ENCODE data around the gene IL4R.
"Not testable (repeated sequence)": the region's sequence is repeated elsewhere in the genome, so short reads cannot be mapped to it uniquely, and the experiment has no call there.

Gene IL4R

DNA sequence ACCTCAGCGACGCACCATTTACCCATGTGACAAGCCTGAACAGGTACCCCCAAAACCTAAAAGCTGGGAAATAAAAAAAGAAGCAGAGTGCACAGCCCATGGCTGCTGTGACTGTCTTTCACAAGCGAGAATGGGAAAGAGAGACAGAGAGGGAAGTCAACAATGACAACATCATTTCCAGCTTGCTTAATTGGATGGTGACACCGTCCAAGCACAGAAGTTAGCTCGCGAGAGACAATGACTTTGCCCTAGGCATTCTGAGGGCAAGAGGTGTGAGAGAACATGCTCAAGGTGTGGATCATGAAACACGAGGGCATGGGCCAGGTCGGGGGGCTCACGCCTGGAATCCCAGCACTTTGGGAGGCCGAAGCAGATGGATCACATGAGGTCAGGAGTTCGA, 25.9 kb upstream of the IL4R start:
- DNase-seq (ENCODE audit: low read depth in 2 of 2, low spot score in 1 of 2), result no peak

DNA sequence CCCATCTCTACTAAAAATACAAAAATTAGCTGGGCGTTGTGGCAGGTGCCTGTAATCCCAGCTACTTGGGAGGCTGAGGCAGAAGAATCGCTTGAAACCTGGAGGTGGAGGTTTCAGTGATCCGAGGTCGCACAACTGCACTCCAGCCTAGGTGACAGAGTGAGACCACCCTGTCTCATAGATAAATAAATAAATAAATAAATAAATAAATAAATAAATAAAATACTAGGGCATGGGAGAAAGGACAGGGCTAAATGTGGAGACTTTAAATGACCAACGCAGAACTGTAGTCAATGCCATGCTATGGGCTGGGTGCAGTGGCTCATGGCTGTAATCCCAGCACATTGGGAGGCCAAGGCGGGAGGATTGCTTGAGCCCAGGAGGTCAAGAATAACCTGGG, 25.5 kb upstream of the IL4R start:
- DNase-seq (ENCODE audit: low read depth in 2 of 2, low spot score in 1 of 2), result not testable (repeated sequence)

GRCh38 chr16:27289669-27290068, 24.1 kb upstream of the IL4R start:
- DNase-seq (ENCODE audit: low read depth in 2 of 2, low spot score in 1 of 2), result no peak

DNA sequence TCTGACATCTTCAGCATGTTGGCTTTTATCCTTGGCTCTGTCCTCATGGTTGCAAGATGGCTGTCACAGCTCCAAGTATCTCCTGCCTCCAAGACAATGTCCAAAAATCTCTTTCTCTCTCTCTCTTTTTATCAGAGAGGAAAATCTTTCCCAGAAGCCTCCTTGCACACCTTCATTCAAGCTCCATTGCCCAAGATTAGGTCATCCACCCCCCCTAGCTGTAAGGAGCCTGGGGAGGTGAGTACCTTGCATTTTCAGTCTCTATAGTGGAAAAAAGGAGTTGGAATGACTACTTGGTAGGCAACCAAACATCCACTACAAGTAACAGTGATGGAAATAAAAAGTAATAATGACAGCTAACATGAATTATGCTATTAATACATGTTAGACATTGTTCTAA, 23.2 kb upstream of the IL4R start:
- DNase-seq (ENCODE audit: low read depth in 2 of 2, low spot score in 1 of 2), result no peak

DNA sequence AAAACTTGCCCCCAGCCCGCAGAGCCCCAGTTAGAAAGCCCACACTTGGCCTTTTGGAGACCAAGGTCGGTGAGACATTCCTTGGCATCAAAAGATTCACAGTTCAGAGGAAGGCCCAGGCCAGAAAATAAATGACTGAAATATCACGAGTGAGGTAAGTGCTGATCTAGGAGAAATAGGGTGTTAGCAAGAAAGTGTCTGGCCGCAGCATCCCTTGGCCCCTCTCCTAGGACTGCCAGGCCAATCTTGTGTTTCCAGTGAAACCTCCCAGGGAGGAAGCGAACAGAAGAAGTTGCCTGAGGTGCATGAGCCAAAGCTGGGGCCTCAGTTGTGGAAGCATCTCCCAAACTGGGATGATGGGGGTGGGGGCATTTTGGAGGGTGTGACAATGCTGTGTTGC, 22.7 kb upstream of the IL4R start:
- DNase-seq (ENCODE audit: low read depth in 2 of 2, low spot score in 1 of 2), result no peak

DNA sequence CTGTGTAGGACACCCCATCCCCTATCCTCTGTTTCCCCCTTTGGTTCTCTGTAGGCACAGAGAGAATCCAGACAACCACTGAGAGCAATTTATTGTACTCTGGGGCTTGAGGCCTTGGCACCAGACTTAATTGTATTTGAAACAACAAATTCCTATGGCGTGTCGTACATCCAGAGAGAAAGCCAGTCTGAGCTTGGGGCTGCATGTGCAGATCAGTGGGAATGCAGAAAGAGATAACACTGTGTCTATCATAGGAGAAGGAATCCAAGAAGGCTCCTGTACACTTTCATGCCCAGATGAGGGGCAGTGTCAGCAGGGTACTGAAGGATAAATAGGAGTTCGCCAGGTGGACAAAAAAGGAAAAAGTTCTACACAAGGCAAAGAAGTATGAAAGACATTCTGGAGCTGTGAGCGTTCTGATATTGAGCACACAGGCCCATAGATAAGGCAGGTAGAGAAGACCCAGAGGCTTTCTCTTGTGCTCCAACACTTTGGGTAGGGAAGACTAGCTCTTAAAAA, 22.0 kb upstream of the IL4R start:
- DNase-seq (ENCODE audit: low read depth in 2 of 2, low spot score in 1 of 2), result no peak

DNA sequence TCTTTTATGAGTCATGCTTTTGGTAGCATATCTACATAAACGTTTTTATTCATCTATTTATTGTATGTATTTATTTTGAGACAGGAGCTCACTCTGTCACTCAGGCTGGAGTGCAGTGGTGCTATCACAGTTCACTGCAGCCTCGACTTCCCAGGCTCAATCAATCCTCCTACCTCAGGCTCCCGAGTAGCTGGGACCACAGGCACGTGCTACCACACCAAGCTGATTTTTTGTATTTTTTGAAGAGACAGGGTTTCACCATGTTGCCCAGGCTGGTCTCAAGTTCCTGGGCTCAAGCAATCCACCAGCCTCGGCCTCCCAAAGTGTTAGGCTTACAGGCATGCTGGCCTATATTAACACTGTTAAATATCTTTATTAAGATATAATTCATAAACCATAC, 20.4 kb upstream of the IL4R start:
- DNase-seq (ENCODE audit: low read depth in 2 of 2, low spot score in 1 of 2), result no peak

- no peak for DNase-seq (ENCODE audit: low read depth in 2 of 2, low spot score in 1 of 2)
Observed at GRCh38 chr16:27298132-27298531, 15.6 kb upstream of the IL4R start.

GRCh38 chr16:27301236-27301861, 12.4 kb upstream of the IL4R start:
- DNase-seq (ENCODE audit: low read depth in 2 of 2, low spot score in 1 of 2), result no peak

DNA sequence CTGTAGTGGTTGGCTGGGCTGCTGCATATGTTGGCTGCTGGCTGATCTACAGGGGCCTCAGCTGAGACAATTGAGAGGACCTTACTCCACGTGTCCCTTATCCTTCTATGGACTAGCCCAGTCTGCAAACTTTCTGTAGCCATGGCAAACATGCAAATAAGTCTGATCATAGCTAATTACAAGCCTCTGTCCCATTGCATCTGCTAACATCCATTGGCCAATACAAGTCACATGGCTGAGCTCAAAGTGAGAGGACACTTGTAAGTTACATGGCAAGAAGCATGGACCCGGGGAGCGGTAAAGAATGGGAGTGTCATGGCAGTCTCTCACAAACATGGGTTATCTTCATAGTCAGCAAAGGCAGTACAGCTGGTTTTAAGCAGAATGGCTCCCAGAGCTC, 11.6 kb upstream of the IL4R start:
- DNase-seq (ENCODE audit: low read depth in 2 of 2, low spot score in 1 of 2), result no peak

DNA sequence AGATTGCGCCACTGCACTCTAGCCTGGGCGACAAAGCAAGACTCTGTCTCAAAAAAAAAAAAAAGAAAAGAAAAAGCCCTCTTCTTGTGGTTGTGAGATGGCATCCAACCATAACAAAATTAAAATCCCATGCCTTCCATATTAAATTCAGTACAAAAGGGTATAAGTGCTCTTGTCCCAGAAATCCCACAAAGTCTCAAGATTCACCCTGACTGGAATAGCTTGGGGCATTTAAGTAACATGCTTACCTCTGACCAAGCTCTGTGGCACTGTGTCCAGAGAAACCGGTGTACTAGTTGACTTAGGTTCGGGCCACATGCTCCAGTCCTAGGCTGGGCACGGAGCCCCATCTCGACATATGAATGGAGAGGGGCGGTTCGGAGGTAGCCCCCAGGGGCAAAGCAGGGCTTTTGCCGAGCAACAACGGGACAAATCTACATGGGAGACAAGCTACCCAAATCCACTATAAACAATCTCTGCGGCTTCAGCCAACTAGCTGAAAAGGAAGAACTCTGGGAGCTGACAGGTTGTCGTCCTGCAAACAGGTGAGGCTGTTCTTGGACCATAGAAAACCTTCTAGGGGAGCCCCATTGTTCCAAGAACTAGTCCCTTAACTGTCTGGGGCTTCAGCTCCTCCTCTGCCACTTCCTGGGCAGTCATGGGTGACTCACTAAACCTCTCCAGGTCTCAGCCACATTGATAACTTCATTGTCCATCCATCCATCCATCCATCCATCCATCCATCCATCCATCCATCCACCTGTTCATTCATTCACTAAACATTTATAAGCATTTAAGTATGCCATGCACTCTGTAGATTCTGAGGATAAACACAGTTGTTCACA, 10.3 kb upstream of the IL4R start:
- no peak for DNase-seq (ENCODE audit: low read depth in 2 of 2, low spot score in 1 of 2)

DNA sequence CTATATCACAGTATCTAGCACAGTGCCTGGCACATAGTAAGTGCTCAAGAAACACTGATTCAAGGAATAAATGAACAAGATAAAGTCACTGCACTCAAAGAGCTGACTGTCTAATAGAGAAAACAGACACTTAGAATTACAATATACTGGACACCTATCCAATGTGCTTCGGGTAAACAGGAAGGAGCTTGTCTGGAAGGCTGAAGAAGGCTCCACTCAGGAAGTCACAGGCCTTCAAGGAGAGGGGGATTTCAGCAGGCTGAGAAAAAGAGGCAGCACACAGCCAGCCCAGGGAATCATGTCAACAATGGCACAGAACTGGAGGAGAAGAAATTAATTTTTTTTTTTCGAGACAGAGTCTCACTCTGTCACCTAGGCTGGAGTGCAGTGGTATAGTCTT, 9.7 kb upstream of the IL4R start:
- DNase-seq (ENCODE audit: low read depth in 2 of 2, low spot score in 1 of 2), result no peak

DNA sequence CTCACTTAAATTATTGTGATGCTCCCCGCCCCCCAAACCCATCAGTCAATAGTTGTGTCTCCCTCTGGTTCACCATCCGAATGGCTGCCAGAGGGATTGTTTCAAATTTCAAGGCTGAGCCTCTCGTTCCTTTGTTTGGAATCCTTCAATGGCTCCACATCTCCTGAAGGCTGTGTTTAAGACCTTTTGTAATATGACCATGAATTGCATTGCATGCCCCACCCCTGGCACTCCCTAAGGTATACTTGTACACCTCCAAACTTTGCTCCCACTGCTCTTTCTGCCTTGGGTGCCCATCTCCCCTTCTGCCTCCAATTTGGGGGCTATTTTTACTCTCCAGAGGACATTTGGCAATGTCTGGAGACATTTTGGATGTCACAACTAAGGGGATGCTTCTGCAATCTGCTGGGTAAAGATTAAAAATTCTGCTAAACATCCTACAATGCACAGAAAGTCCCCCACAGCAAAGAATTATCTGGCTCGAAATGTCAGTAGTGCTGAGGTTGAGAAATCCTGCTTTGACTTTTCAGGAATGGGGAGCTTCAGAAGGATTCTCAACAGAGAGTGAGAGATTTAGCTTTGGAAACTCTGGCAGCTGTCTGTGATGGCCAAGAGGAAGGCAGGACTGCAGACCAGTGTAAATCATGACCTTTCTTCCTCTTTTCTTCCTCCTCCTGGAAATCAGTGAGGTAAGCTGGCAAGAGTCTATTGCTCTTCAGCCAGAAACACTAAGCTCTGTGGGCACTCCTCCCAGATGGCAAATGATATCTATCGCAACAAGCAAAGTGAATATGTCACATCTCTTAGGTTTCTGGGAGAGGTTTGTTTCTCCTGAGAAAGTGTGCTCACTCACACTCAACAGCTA, 8.7 kb upstream of the IL4R start:
- DNase-seq (ENCODE audit: low read depth in 2 of 2, low spot score in 1 of 2), result no peak

GRCh38 chr16:27305839-27306442, 7.8 kb upstream of the IL4R start:
- DNase-seq (ENCODE audit: low read depth in 2 of 2, low spot score in 1 of 2), result no peak

- no peak for DNase-seq (ENCODE audit: low read depth in 2 of 2, low spot score in 1 of 2)
Observed at GRCh38 chr16:27308792-27309191, 5.0 kb upstream of the IL4R start.

DNA sequence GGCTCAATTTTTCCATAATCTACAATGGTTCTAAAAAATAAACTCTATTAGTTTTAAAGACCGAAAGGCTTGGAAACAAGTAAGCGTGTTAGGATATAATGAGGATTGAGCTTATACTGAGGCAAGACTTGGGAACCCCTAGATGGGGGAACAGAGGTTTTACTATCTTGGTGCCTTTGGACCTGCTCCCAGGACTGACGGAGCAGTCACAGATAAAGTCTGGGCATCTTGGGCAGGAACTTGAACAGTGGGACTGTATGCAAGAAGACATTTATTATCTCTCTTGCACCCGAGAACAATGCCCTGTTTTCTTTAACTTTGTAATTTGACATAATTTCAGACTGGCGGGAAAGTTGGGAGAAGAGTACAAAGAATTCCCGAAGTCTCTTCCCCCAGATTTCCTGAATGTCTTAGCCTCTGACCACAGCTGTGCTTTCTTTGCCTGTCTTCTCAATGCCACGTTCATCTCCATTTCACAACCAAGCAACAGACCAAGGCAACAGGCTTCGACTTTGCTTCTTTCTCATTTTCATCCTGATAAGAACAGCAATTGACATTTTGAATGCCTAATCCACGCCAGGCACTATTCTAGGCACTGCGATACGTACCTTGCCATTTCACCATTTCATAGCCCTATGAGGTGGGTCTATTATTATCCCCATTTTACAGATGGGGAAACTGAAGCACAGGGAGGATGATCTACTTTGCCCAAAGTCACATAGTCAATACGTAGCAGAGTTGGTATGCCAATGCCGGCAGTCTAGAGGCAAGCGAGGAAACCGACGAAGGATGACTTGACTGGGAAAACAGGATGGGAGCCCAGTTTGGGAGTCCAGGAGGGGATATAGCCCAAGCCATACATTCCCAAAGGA, 3.0 kb upstream of the IL4R start:
- DNase-seq (ENCODE audit: low read depth in 2 of 2, low spot score in 1 of 2), result no peak

GRCh38 chr16:27311448-27311830, 2.3 kb upstream of the IL4R start:
- DNase-seq (ENCODE audit: low read depth in 2 of 2, low spot score in 1 of 2), result no peak

- DNase-seq (ENCODE audit: low read depth in 2 of 2, low spot score in 1 of 2), result no peak
Observed at GRCh38 chr16:27311897-27312303, 1.9 kb upstream of the IL4R start.

GRCh38 chr16:27312580-27313421, 973 bp upstream of the IL4R start:
- no peak for DNase-seq (ENCODE audit: low read depth in 2 of 2, low spot score in 1 of 2)
